22Rv1 (cell line): ENCODE results near the gene ITIH1.

Experiments used
- H3K27ac ChIP-seq: fragments of 450-650 bp; 2 replicates; pipeline ENCODE4 v1.5.1; 2017
- CTCF ChIP-seq: fragments of 450-650 bp; IDR thresholded peaks from 2 replicates; pipeline ENCODE4 v1.5.1; 2017; ENCODE audit warnings: mild to moderate bottlenecking
- ZFX ChIP-seq: fragments of 450-650 bp; IDR thresholded peaks from 2 replicates; pipeline ENCODE4 v1.6.1; 2017; ENCODE audit warnings: antibody characterized with exemption, borderline replicate concordance

The ITIH1 gene

GRCh38 chr3:52783211-52783555 lies 5.8 kb downstream of the ITIH1 start:
- TF ChIP-seq CTCF, result no peak
- no peak for TF ChIP-seq ZFX

GRCh38 chr3:52784021-52784621 lies 6.7 kb downstream of the ITIH1 start:
- TF ChIP-seq ZFX (no peak), CTCF (no peak)
- H3K27ac ChIP-seq, result no peak overlapping the region

More at GRCh38 chr3:52783211-52783555, 5.8 kb downstream of the ITIH1 start:
- H3K27ac ChIP-seq, result no peak overlapping the region

GRCh38 chr3:52784931-52785590 lies 7.7 kb downstream of the ITIH1 start:
- no peak overlapping the region for H3K27ac ChIP-seq
- no peak for TF ChIP-seq CTCF
- no peak for TF ChIP-seq ZFX

GRCh38 chr3:52786330-52787215 lies 9.2 kb downstream of the ITIH1 start:
- TF ChIP-seq CTCF (no peak), ZFX (no peak)
- no peak overlapping the region for H3K27ac ChIP-seq

- H3K27ac ChIP-seq, result no peak overlapping the region
- TF ChIP-seq CTCF, result no peak
- TF ChIP-seq ZFX, result no peak
Measured at GRCh38 chr3:52787246-52787645, 9.8 kb downstream of the ITIH1 start.

GRCh38 chr3:52787672-52788625 lies 10.6 kb downstream of the ITIH1 start:
- no peak overlapping the region for H3K27ac ChIP-seq
- TF ChIP-seq CTCF (no peak), ZFX (no peak)
